ENCODE data around the gene FOXP1.
A peak's percentile ranks its signal among the peaks of the same experiment; 100 is the strongest.

DNA sequence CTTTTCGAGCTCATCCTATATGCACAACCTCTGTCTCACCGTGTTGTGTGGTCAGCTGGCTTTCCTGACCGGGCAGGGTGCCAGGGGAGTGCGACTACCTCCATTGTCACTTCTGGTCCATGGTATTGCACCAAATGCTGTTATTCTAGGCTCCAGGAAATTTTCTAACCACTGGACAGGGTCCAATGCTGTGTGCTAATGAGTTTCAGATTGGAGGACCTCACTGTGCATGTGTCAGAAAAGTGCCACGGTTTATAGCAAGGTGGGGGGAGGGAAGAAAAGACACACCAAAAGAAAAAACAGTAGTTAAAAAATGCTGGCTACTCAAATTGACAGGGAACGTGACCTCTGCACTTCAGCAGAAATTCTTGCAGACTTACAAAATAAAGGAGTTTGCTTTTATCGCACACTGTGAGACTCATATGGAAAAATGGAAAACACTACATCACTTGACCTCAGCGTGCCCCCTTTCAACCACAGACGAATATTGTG is 480.1 kb downstream of the FOXP1 start:
- 0 out of 2 replicates have a peak, but pooled peaks have one; percentile 45 for TF ChIP-seq EZH2phosphoT487 (IDR thresholded peaks at IDR 0.05; ENCODE audit: insufficient read depth, low read depth)
- no peak for TF ChIP-seq EZH2 (IDR thresholded peaks at IDR 0.05; ENCODE audit: insufficient read depth, poor library complexity, severe bottlenecking)
